ENCODE data around the gene NR3C2. TPM values are rescaled to one million over a fixed set of nuclear protein-coding genes. Genes with fewer than 3 reads are reported as not detected.

NR3C2 gene
- total RNA-seq, 1 experiment from 2014 or later, result 0.96 TPM

DNA sequence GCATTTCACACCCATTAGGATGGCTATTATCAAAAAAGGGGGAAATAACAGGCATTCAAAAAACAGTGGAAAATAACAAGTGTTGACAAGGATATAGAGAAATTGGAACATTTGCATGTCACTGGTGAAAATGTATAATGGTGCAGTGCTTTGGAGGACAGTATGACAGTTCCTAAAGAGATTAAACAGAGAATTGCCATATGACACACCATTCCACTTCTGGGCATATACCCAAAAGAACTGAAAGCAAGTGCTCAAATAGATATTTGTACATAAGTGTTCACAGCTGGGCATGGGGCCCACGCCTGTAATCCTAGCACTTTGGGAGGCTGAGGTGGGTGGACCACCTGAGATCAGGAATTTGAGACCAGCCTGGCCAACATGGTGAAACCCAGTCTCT is 348.1 kb downstream of the NR3C2 start:
- Histone ChIP-seq H3K4me2 (no peak overlapping the region), H3K9me2 (ENCODE audit: insufficient read depth) (no peaks in the 10 kb centered on the region), H3K27ac (no peak overlapping the region), H3F3A (ENCODE audit: insufficient read depth, low read depth) (no peaks in the 10 kb centered on the region), H4K20me1 (ENCODE audit: insufficient read depth) (no peaks in the 10 kb centered on the region), H2AFZ (no peak overlapping the region), H3K4me1 (replicated peaks; ENCODE audit: insufficient read depth) (no peaks in the 10 kb centered on the region), H3K4me3 (no peak overlapping the region), H3K36me3 (ENCODE audit: low read depth) (no peaks in the 10 kb centered on the region), H3K79me2 (ENCODE audit: low read depth) (no peaks in the 10 kb centered on the region), H3K9me3 (ENCODE audit: insufficient read depth, low read depth) (no peaks in the 10 kb centered on the region), H3K27me3 (ENCODE audit: insufficient read depth, low read depth) (no peaks in the 10 kb centered on the region)
- TF ChIP-seq EZH2 (IDR thresholded peaks at IDR 0.05; ENCODE audit: low read depth), result no peak
- TF ChIP-seq, protein P1, sequence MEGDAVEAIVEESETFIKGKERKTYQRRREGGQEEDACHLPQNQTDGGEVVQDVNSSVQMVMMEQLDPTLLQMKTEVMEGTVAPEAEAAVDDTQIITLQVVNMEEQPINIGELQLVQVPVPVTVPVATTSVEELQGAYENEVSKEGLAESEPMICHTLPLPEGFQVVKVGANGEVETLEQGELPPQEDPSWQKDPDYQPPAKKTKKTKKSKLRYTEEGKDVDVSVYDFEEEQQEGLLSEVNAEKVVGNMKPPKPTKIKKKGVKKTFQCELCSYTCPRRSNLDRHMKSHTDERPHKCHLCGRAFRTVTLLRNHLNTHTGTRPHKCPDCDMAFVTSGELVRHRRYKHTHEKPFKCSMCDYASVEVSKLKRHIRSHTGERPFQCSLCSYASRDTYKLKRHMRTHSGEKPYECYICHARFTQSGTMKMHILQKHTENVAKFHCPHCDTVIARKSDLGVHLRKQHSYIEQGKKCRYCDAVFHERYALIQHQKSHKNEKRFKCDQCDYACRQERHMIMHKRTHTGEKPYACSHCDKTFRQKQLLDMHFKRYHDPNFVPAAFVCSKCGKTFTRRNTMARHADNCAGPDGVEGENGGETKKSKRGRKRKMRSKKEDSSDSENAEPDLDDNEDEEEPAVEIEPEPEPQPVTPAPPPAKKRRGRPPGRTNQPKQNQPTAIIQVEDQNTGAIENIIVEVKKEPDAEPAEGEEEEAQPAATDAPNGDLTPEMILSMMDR (conservative IDR thresholded peaks at IDR 0.05), result no peak
- DNase-seq, result no peak
- BruUV-seq (replicated peaks), result no TSS peak
- intact Hi-C loops (cut with micrococcal nuclease; ENCODE audit: unreplicated experiment), result no loop called here
- CTCF ChIA-PET, result no interaction called here
- POLR2A ChIA-PET (ENCODE audit: unreplicated experiment), result no interaction called here

GRCh38 chr4:148093065-148093464 is 349.1 kb downstream of the NR3C2 start:
- no peaks in the 10 kb centered on the region for H3K27me3 ChIP-seq (ENCODE audit: insufficient read depth, low read depth)
- H3K9me3 ChIP-seq (ENCODE audit: insufficient read depth, low read depth), result no peaks in the 10 kb centered on the region
- no peaks in the 10 kb centered on the region for H3F3A ChIP-seq (ENCODE audit: insufficient read depth, low read depth)
- intact Hi-C loops (cut with micrococcal nuclease; ENCODE audit: unreplicated experiment), result no loop called here
- H3K79me2 ChIP-seq (ENCODE audit: low read depth), result no peaks in the 10 kb centered on the region
- no peaks in the 10 kb centered on the region for H3K4me1 ChIP-seq (replicated peaks; ENCODE audit: insufficient read depth)
- CTCF ChIA-PET, result no interaction called here
- H2AFZ ChIP-seq, result no peak overlapping the region
- H3K4me3 ChIP-seq, result no peak overlapping the region
- no peak for DNase-seq
- POLR2A ChIA-PET (ENCODE audit: unreplicated experiment), result no interaction called here
- no TSS peak for BruUV-seq (replicated peaks)
- H3K4me2 ChIP-seq, result no peak overlapping the region
- H4K20me1 ChIP-seq (ENCODE audit: insufficient read depth), result no peaks in the 10 kb centered on the region
- no peaks in the 10 kb centered on the region for H3K9me2 ChIP-seq (ENCODE audit: insufficient read depth)
- no peaks in the 10 kb centered on the region for H3K36me3 ChIP-seq (ENCODE audit: low read depth)
- no peak overlapping the region for H3K27ac ChIP-seq
- TF ChIP-seq, protein P1 (conservative IDR thresholded peaks at IDR 0.05), result no peak
- no peak for TF ChIP-seq EZH2 (IDR thresholded peaks at IDR 0.05; ENCODE audit: low read depth)

DNA sequence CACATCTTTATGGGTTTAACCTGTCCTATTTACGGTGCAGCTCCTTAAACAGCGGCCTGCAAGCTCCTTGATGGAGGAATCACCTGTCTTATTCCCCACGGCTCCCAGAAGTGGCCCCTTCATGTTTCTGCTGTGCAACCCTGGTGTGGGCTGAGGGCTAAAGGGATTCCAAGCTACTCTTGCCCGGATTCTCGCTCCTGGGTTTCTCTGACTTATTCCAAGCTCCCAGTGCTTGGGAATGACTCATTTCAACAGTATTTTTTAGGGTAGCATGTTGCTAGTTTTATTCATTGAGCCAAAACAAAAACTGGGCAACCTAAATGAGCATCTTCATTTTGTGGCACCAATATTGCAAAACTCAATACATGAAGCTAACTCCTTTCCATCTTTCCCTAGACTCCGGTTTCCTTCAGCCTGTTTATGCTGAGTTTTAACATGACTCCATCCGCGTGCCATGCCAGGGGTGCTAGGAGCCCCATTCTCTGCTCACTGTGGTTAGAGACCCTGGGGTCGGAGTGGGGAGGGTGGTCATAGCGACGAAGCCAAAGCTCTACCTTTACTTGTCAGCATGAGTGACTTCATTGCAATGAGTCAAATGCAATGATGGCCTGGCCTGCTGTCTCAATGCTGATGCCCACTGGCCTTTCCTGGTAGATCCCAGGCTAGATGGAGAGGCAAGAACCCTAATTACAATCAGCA is 349.7 kb downstream of the NR3C2 start:
- Histone ChIP-seq H2AFZ (no peak overlapping the region), H3K4me2 (no peak overlapping the region), H3K36me3 (ENCODE audit: low read depth) (no peaks in the 10 kb centered on the region), H3K79me2 (ENCODE audit: low read depth) (no peaks in the 10 kb centered on the region), H3K27ac (no peak overlapping the region), H4K20me1 (ENCODE audit: insufficient read depth) (no peaks in the 10 kb centered on the region), H3F3A (ENCODE audit: insufficient read depth, low read depth) (no peaks in the 10 kb centered on the region), H3K27me3 (ENCODE audit: insufficient read depth, low read depth) (no peaks in the 10 kb centered on the region), H3K4me3 (no peak overlapping the region), H3K4me1 (replicated peaks; ENCODE audit: insufficient read depth) (no peaks in the 10 kb centered on the region), H3K9me2 (ENCODE audit: insufficient read depth) (no peaks in the 10 kb centered on the region), H3K9me3 (ENCODE audit: insufficient read depth, low read depth) (no peaks in the 10 kb centered on the region)
- ChIA-PET CTCF (no interaction called here), POLR2A (ENCODE audit: unreplicated experiment) (interaction anchor here (0.7 kb wide), 1 partner anchor 24 kb away, joined by 5 read pairs; no protein-coding TSS in a partner anchor)
- no peak for DNase-seq
- BruUV-seq (replicated peaks), result no TSS peak
- no peak for TF ChIP-seq EZH2 (IDR thresholded peaks at IDR 0.05; ENCODE audit: low read depth)
- TF ChIP-seq, protein P1 (conservative IDR thresholded peaks at IDR 0.05), result no peak
- intact Hi-C loops (cut with micrococcal nuclease; ENCODE audit: unreplicated experiment), result no loop called here

All from PC-9 (cell line).